Stimulated activated CD4-positive, alpha-beta T cell treated with anti-CD3 and anti-CD28 coated beads, Interleukin-4, amount 100 ng/mL, for 4 hours (primary cell): ENCODE results near the gene RHBDD2.

ENCODE experiments used
- DNase-seq, 2 experiments: peaks; one replicate each; pipeline ENCODE4 v3.0.0-alpha.2; 2020

The RHBDD2 gene

GRCh38 chr7:75920431-75921161 lies 41.8 kb downstream of the RHBDD2 start:
- DNase-seq: peak in 1 of 2 experiments; percentile 65

- DNase-seq: no peak
These were observed 42.6 kb downstream of the RHBDD2 start for GRCh38 chr7:75921479-75921878.

GRCh38 chr7:75922966-75923603 lies 44.3 kb downstream of the RHBDD2 start:
- DNase-seq: no peak

- no peak for DNase-seq
These were observed 45.4 kb downstream of the RHBDD2 start for GRCh38 chr7:75924256-75924655.

GRCh38 chr7:75924889-75925288 lies 46.1 kb downstream of the RHBDD2 start:
- no peak for DNase-seq

GRCh38 chr7:75925717-75926435 lies 47.0 kb downstream of the RHBDD2 start:
- no peak for DNase-seq

- no peak for DNase-seq
These were observed 49.7 kb downstream of the RHBDD2 start for GRCh38 chr7:75928568-75928914.

GRCh38 chr7:75931680-75932079 lies 52.8 kb downstream of the RHBDD2 start:
- no peak for DNase-seq

GRCh38 chr7:75937958-75938786 lies 59.3 kb downstream of the RHBDD2 start:
- no peak for DNase-seq
